ENCODE results near the gene BLOC1S6. TPM values are rescaled to one million over a fixed set of nuclear protein-coding genes. Genes with fewer than 3 reads are reported as not detected.

Gene BLOC1S6
- polyA plus RNA-seq, 1 experiment = 39.0 TPM

DNA sequence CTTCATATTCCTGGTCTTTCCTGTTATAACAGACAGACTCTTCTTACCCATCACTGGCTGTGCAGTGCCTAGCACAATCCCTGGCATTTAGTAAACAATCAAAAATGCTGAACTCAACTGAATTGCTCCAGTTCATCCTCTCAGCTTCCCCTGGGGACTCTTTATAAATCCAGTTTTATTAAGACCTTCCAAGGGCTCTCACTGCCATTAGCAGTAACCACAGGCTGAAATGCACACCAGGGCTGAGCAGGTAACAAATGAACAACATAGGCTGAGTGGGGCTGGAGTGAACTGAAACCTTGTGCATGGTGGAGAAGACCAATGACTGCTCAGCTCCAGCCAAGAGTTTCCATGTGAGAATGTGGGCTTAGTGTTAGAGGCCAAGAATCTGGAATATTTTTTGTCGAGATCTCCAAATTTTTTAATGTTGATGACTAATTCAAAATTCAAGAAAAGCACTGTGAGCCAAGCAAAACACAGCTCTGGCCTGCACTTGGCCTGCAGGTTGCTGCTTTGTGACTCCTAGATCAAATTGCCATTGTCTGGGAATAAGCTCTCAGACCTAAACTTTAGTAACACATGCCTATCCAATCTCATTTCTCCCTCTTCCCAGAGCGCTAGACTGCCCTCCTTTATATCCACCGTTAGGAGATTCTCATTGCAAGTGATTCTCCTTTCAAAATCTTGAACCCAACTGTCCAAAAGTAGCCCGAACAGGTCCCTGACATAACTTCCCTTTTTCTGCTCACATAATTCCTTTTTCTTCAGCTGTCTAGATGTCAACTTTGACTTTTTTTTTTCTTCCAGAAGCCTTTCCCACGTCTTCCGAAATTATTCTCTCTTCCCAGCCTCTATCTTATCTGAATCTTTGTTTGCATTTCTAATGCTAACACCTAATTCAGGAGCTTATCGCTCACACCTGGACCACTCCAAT is 55.1 kb downstream of the BLOC1S6 start:
- peak; percentile 57 for DNase-seq (ENCODE audit: low read depth, low spot score)
- TF ChIP-seq, protein P1, sequence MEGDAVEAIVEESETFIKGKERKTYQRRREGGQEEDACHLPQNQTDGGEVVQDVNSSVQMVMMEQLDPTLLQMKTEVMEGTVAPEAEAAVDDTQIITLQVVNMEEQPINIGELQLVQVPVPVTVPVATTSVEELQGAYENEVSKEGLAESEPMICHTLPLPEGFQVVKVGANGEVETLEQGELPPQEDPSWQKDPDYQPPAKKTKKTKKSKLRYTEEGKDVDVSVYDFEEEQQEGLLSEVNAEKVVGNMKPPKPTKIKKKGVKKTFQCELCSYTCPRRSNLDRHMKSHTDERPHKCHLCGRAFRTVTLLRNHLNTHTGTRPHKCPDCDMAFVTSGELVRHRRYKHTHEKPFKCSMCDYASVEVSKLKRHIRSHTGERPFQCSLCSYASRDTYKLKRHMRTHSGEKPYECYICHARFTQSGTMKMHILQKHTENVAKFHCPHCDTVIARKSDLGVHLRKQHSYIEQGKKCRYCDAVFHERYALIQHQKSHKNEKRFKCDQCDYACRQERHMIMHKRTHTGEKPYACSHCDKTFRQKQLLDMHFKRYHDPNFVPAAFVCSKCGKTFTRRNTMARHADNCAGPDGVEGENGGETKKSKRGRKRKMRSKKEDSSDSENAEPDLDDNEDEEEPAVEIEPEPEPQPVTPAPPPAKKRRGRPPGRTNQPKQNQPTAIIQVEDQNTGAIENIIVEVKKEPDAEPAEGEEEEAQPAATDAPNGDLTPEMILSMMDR (IDR thresholded peaks at IDR 0.05; ENCODE audit: low read depth, low read length) = no peak
- ChIA-PET POLR2A (interaction anchor here (1.0 to 1.6 kb wide), 5 partner anchors 23 to 485 kb away, joined by 3 to 17 read pairs (median 4); partner anchors contain the start of gene BLOC1S6), CTCF (interaction anchor here (0.5 to 11.5 kb wide), 5 partner anchors 28 to 334 kb away, joined by 3 to 78 read pairs (median 5); no protein-coding TSS in a partner anchor)
- peak overlapping the region; percentile 95 for H3K27ac ChIP-seq (ENCODE audit: low read depth, low read length)
- H3K9me3 ChIP-seq (ENCODE audit: control insufficient read depth, insufficient read depth, low read length) = no peaks in the 10 kb centered on the region; the same call in 1 of the 2 replicates
- H3K27me3 ChIP-seq (ENCODE audit: control insufficient read depth, insufficient read depth, low read length) = no peaks in the 10 kb centered on the region
- peak overlapping the region; percentile 17; the same call in 1 of the 2 replicates for H3K4me3 ChIP-seq (ENCODE audit: low read depth, low read length)

DNA sequence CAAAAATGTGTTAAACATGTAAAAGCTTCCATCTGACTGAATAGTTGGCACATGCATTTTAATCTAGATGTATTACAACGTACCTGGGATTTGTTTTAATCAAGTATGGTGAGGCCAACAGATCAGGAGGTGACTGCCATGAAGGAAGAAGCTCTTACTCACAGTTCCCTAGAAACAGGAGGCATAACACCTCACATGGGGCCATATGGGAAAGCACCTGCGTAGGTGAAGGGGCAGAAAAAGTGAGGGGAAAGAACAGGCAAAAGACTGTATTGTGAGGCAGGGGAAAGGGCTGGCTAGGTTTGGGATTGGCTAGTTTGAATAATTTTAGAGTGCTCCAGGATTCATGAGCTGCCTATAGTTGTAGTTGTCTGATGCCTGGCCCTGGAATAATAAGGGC is 57.3 kb downstream of the BLOC1S6 start:
- ChIA-PET CTCF (interaction anchor here (0.8 to 11.5 kb wide), 5 partner anchors 9 to 527 kb away, joined by 3 to 78 read pairs (median 3); partner anchors contain the start of gene SQOR), POLR2A (no interaction called here)
- Histone ChIP-seq H3K9me3 (ENCODE audit: control insufficient read depth, insufficient read depth, low read length) (no peaks in the 10 kb centered on the region), H3K27me3 (ENCODE audit: control insufficient read depth, insufficient read depth, low read length) (no peaks in the 10 kb centered on the region), H3K4me3 (ENCODE audit: low read depth, low read length) (no peak overlapping the region), H3K27ac (ENCODE audit: low read depth, low read length) (no peak overlapping the region)
- TF ChIP-seq, protein P1 (IDR thresholded peaks at IDR 0.05; ENCODE audit: low read depth, low read length) = no peak
- DNase-seq (ENCODE audit: low read depth, low spot score) = no peak

DNA sequence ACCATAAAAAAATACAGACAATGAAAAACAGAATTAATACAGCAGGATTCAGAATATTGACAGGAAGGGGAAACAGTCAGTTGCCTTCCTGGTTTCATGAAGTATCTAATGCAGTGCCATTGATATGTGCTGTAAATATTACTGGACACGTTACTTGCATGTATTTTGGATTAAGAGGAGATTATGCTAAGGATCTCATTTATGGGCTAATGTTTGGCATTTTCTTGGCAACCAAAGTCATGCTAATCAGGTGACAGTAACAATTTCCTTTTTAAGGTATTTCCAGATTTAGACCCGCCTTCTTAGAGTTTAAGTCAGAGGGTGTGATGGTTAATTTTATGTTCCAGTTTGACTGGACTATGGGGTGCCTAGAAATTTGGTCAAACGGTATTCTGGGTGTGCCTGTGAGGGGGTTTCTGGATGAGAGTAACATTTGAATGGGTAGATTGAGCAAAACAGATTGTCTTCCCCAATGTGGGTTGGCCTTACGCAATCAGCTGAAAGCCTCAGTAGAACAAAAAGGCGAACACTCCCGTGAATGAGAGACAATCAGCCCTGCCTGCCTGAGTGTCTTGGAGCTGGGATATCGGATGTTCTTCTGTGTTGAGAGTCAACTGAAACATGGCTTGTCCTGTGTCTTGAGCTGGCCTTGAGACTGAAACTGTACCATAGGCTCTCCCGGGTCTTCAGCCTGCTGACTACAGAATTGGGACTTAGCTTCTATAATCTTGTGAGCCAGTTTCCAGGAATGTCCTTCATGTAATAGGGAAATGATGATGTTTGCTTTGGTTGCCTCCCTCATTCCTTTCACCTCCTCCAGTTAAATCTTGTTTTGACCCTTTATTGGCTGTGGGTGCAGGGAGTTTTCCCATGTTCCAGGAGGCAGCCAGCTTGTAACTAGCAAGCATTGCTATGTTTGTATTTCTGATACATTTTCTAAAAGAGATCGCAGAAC is 58.1 kb downstream of the BLOC1S6 start:
- peak overlapping the region; percentile 80 for H3K27ac ChIP-seq (ENCODE audit: low read depth, low read length)
- no peaks in the 10 kb centered on the region for H3K27me3 ChIP-seq (ENCODE audit: control insufficient read depth, insufficient read depth, low read length)
- H3K9me3 ChIP-seq (ENCODE audit: control insufficient read depth, insufficient read depth, low read length) = peaks cover 2% of the 10 kb centered on the region; the same call in 1 of the 2 replicates
- no peak overlapping the region for H3K4me3 ChIP-seq (ENCODE audit: low read depth, low read length)
- no peak for DNase-seq (ENCODE audit: low read depth, low spot score)
- CTCF ChIA-PET = interaction anchor here (0.6 to 11.5 kb wide), 7 partner anchors 10 to 527 kb away, joined by 3 to 78 read pairs (median 5); partner anchors contain the start of gene SQOR
- POLR2A ChIA-PET = interaction anchor here (0.6 kb wide), 1 partner anchor 243 kb away, joined by 3 read pairs; a partner anchor contains a TSS
- TF ChIP-seq, protein P1 (IDR thresholded peaks at IDR 0.05; ENCODE audit: low read depth, low read length) = no peak

DNA sequence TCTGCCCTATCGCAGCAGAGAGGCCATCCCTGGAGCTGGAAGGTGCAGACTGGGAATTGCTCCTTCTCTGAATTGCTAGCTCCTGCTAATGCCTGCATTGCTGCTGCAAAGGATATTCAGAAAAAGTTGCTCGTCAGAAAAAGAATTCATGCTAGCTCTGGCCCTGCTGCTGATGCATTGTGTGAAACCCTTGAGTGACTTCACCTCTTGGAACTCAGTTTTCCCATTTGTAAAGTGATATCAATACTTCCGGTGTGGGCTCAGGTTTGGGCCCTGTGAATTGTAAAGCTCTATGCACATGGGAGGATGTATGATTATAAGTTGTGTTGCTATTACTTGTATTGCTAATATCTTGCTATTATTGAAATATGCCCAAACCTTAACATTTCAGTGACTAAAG is 59.0 kb downstream of the BLOC1S6 start:
- CTCF ChIA-PET = interaction anchor here (2.2 to 11.5 kb wide), 2 partner anchors 59 to 187 kb away, joined by 7 to 78 read pairs; no protein-coding TSS in a partner anchor
- H3K27me3 ChIP-seq (ENCODE audit: control insufficient read depth, insufficient read depth, low read length) = no peaks in the 10 kb centered on the region
- peak overlapping the region; percentile 80 for H3K27ac ChIP-seq (ENCODE audit: low read depth, low read length)
- H3K4me3 ChIP-seq (ENCODE audit: low read depth, low read length) = no peak overlapping the region
- no peak for DNase-seq (ENCODE audit: low read depth, low spot score)
- TF ChIP-seq, protein P1 (IDR thresholded peaks at IDR 0.05; ENCODE audit: low read depth, low read length) = no peak
- H3K9me3 ChIP-seq (ENCODE audit: control insufficient read depth, insufficient read depth, low read length) = peaks cover 9% of the 10 kb centered on the region
- POLR2A ChIA-PET = no interaction called here
